Sigmoid colon (tissue), 7 donors: ENCODE data around the gene TRIM62. TPM values are rescaled to one million over a fixed set of nuclear protein-coding genes. Genes with fewer than 3 reads are reported as not detected.

Experiments
- DNase-seq: peaks from one replicate; pipeline ENCODE4 v3.0.0-alpha.2; 2019
- H3K27ac ChIP-seq, 4 donors: fragments of 200-600 bp; sonication (generic); one replicate each; pipeline ENCODE4 v1.5.1; 2016 to 2019; ENCODE audit warnings: mild to moderate bottlenecking in 1 of 4
- H3K27me3 ChIP-seq, 3 donors: fragments of 200-600 bp; sonication (generic); one replicate each; pipeline ENCODE4 v1.5.1; 2019; ENCODE audit warnings: mild to moderate bottlenecking in 1 of 3
- H3K36me3 ChIP-seq, 4 donors: fragments of 200-600 bp; sonication (generic); one replicate each; pipeline ENCODE4 v1.5.1; 2016 to 2019
- H3K4me1 ChIP-seq, 4 donors: fragments of 200-600 bp; sonication (generic); one replicate each; pipeline ENCODE4 v1.5.1; 2017 to 2019
- H3K4me3 ChIP-seq, 4 donors: fragments of 200-600 bp; sonication (generic); one replicate each; pipeline ENCODE4 v1.5.1; 2017 to 2019; ENCODE audit warnings: mild to moderate bottlenecking in 2 of 4, moderate library complexity in 1 of 4
- H3K9me3 ChIP-seq, 4 donors: fragments of 200-600 bp in 3 of 4; sonication (generic) in 3 of 4; one replicate each; pipeline versions ENCODE4 v1.5.1 to v1.6.1; 2013 to 2019
- CTCF ChIP-seq, 4 experiments: fragments of 450-650 bp in 3 of 4; fragments of 200-600 bp in 1 of 4; IDR thresholded peaks; one replicate each; pipeline ENCODE4 v1.5.1; 2016 to 2019; ENCODE audit warnings: antibody characterized with exemption in 4 of 4, mild to moderate bottlenecking in 3 of 4, moderate library complexity in 2 of 4
- EP300 ChIP-seq, 4 donors: sonication (generic); formaldehyde crosslinking; IDR thresholded peaks; one replicate each; pipeline ENCODE4 v1.6.1; 2017; ENCODE audit warnings: antibody characterized with exemption in 4 of 4
- POLR2A ChIP-seq, 2 donors: fragments of 450-650 bp; IDR thresholded peaks; one replicate each; pipeline ENCODE4 v1.6.1; 2016; ENCODE audit warnings: antibody characterized with exemption in 2 of 2, mild to moderate bottlenecking in 2 of 2, moderate library complexity in 2 of 2
- POLR2AphosphoS5 ChIP-seq, 4 donors: sonication (generic); formaldehyde crosslinking; IDR thresholded peaks; one replicate each; pipeline ENCODE4 v1.6.1; 2017; ENCODE audit warnings: antibody characterized with exemption in 4 of 4
- WGBS, 2 donors: extraction: QIAGEN DNeasy Blood & Tissue Kit; methylation state at CpG; one replicate each; pipeline ENCODE4 v1.1.7; 2013; 5-methylcytosine and 5-hydroxymethylcytosine counted together
- intact Hi-C: fragments of 100-400 bp; cut with DNase I; formaldehyde crosslinking; loops from one replicate; pipeline ENCODE4 v1.15.1; 2023
- polyA plus RNA-seq, 3 donors: library from polyadenylated mRNA; stranded (reverse); fragments of 200-250 nt; gene quantifications; one replicate each; pipeline ENCODE4 v1.2.3, GENCODE V29; 2013
- total RNA-seq, 4 donors: library from RNA; depleted of rRNA; stranded (reverse); fragments of >200 nt; gene quantifications; one replicate each; pipeline ENCODE4 v1.1.0, GENCODE V29; 2016
- donor health status: healthy with polysubstance abuse.
- donor health status: Bipolar disorder and iron deficiency.
- donor health status: healthy.

Gene TRIM62
- total and polyA plus RNA-seq, 7 donors = 1.2 to 5.2 (median 3.9) TPM

GRCh38 chr1:33143176-33143575, 38.7 kb downstream of the TRIM62 start:
- H3K4me1 ChIP-seq = peaks cover 0 to 49% (median 29%) of the 10 kb centered on the region in 4 donors
- H3K36me3 ChIP-seq = peaks cover 0 to 16% (median 2%) of the 10 kb centered on the region in 4 donors
- 72% methylated on average over 4 of the region's 4 CpGs for WGBS, 2 donors
- H3K27ac ChIP-seq = peak overlapping the region in 3 of 4 donors; percentile 38 to 77 (median 65)
- intact Hi-C loops = no loop called here
- no peak for DNase-seq
- H3K27me3 ChIP-seq = no peaks in the 10 kb centered on the region
- H3K4me3 ChIP-seq = no peak overlapping the region
- TF ChIP-seq CTCF (IDR thresholded peaks at IDR 0.05) = no peak
- peak in 1 of 4 donors; percentile 10 for TF ChIP-seq POLR2AphosphoS5 (IDR thresholded peaks at IDR 0.05)
- TF ChIP-seq EP300 (IDR thresholded peaks at IDR 0.05) = no peak
- no peak for TF ChIP-seq POLR2A (IDR thresholded peaks at IDR 0.05)
- H3K9me3 ChIP-seq = no peaks in the 10 kb centered on the region

GRCh38 chr1:33142483-33143064, 39.3 kb downstream of the TRIM62 start:
- TF ChIP-seq POLR2A (IDR thresholded peaks at IDR 0.05) (no peak), POLR2AphosphoS5 (IDR thresholded peaks at IDR 0.05) (no peak), EP300 (IDR thresholded peaks at IDR 0.05) (no peak), CTCF (IDR thresholded peaks at IDR 0.05) (no peak)
- H3K4me3 ChIP-seq = no peak overlapping the region
- peaks cover 0 to 14% (median 2%) of the 10 kb centered on the region in 4 donors for H3K36me3 ChIP-seq
- DNase-seq = no peak
- WGBS, 2 donors = 50 to 73% methylated on average over 7 of the region's 7 CpGs
- peaks cover 0 to 49% (median 32%) of the 10 kb centered on the region in 4 donors for H3K4me1 ChIP-seq
- intact Hi-C loops = no loop called here
- H3K27me3 ChIP-seq = no peaks in the 10 kb centered on the region
- H3K9me3 ChIP-seq = no peaks in the 10 kb centered on the region
- peak overlapping the region in 3 of 4 donors; percentile 38 to 77 (median 65) for H3K27ac ChIP-seq

GRCh38 chr1:33141781-33142180, 40.1 kb downstream of the TRIM62 start:
- TF ChIP-seq POLR2A (IDR thresholded peaks at IDR 0.05) (no peak), POLR2AphosphoS5 (IDR thresholded peaks at IDR 0.05) (no peak), EP300 (IDR thresholded peaks at IDR 0.05) (no peak), CTCF (IDR thresholded peaks at IDR 0.05) (no peak)
- DNase-seq = no peak
- peak overlapping the region in 3 of 4 donors; percentile 38 to 77 (median 65) for H3K27ac ChIP-seq
- 72 to 76% methylated on average over 3 of the region's 3 CpGs for WGBS, 2 donors
- H3K4me3 ChIP-seq = no peak overlapping the region
- H3K9me3 ChIP-seq = no peaks in the 10 kb centered on the region
- intact Hi-C loops = no loop called here
- H3K4me1 ChIP-seq = peaks cover 0 to 48% (median 32%) of the 10 kb centered on the region in 4 donors
- H3K27me3 ChIP-seq = no peaks in the 10 kb centered on the region
- H3K36me3 ChIP-seq = peaks cover 0 to 6% (median 0%) of the 10 kb centered on the region in 4 donors

- Histone ChIP-seq H3K9me3 (no peaks in the 10 kb centered on the region), H3K36me3 (peaks cover 0 to under 1% (median 0%) of the 10 kb centered on the region in 4 donors), H3K27me3 (no peaks in the 10 kb centered on the region), H3K4me1 (peaks cover 0 to 43% (median 30%) of the 10 kb centered on the region in 4 donors), H3K27ac (no peak overlapping the region), H3K4me3 (no peak overlapping the region)
- WGBS, 2 donors = 72 to 91% methylated on average over 2 of the region's 2 CpGs
- no peak for DNase-seq
- TF ChIP-seq POLR2AphosphoS5 (IDR thresholded peaks at IDR 0.05) = no peak
- no peak for TF ChIP-seq POLR2A (IDR thresholded peaks at IDR 0.05)
- TF ChIP-seq EP300 (IDR thresholded peaks at IDR 0.05) = no peak
- no peak for TF ChIP-seq CTCF (IDR thresholded peaks at IDR 0.05)
- intact Hi-C loops = no loop called here
These were observed 40.6 kb downstream of the TRIM62 start for GRCh38 chr1:33141216-33141615.
